GM12878 (cell line): ENCODE measurements around the gene ATP5PD. TPM values are rescaled to one million over a fixed set of nuclear protein-coding genes. Genes with fewer than 3 reads are reported as not detected.

Experiments used
- ATAC-seq: fragments of 200-7000 bp; cut with Tn5 transposase; 3 replicates; pipeline ENCODE4 v1.9.1; 2020; ENCODE audit warnings: mild to moderate bottlenecking, moderate library complexity
- BruUV-seq: library from RNA; stranded (reverse); fragments of 400-500 nt; replicated peaks from 2 replicates; lab custom pipeline; 2021; lab: Mats Ljungman, UMichigan
- CTCF ChIA-PET: fragments of 300-600 bp; sonication (Branson Sonifier 250); formaldehyde crosslinking; extraction: SDS; loops from one replicate; lab custom pipeline; 2021; ENCODE audit warnings: inconsistent platforms; lab: Yijun Ruan, JAX
- POLR2A ChIA-PET: fragments of 350-600 bp; formaldehyde crosslinking; extraction: SDS; loops from one replicate; lab custom pipeline; 2021; ENCODE audit warnings: inconsistent platforms; lab: Charles Lee
- RAD21 ChIA-PET: fragments of 300-600 bp; sonication (Branson Sonifier 250); formaldehyde crosslinking; loops from one replicate; lab custom pipeline; 2023; ENCODE audit warnings: antibody characterized with exemption; ENCODE audit not compliant: unreplicated experiment; lab: Charles Lee
- SMC1A ChIA-PET: fragments of 300-600 bp; sonication (Branson Sonifier 250); formaldehyde crosslinking; loops from one replicate; lab custom pipeline; 2023; ENCODE audit not compliant: unreplicated experiment, uncharacterized antibody; lab: Charles Lee
- DNase-seq: peaks from one replicate; pipeline ENCODE4 v3.0.0-alpha.2; 2011; ENCODE audit warnings: low read depth, low spot score
- FAIRE-seq: peaks from 3 replicates; lab custom pipeline; 2011; peaks lifted over from hg19 to GRCh38; lab: Jason Lieb, UNC
- H2AFZ ChIP-seq: 2 replicates; pipeline ENCODE4 v1.6.0; 2011; ENCODE audit warnings: low read depth, low read length, control low read depth; ENCODE audit not compliant: control insufficient read depth
- H3K27ac ChIP-seq: 2 replicates; pipeline ENCODE4 v1.5.1; 2011; ENCODE audit warnings: control low read depth; ENCODE audit not compliant: control insufficient read depth, insufficient read depth
- H3K27me3 ChIP-seq, 2 experiments: replicated peaks in 1 of 2; 2 replicates each; pipeline versions ENCODE4 v1.6.0 to v1.6.1; 2011; ENCODE audit warnings: low read length in 1 of 2; ENCODE audit not compliant: control insufficient read depth in 2 of 2, insufficient read depth in 2 of 2
- H3K36me3 ChIP-seq, 2 experiments: 2 replicates each; pipeline ENCODE4 v1.5.1; 2011; ENCODE audit warnings: low read length in 1 of 2; ENCODE audit not compliant: control insufficient read depth in 2 of 2, insufficient read depth in 2 of 2
- H3K4me1 ChIP-seq: 2 replicates; pipeline ENCODE4 v1.6.1; 2011; ENCODE audit warnings: mild to moderate bottlenecking, low read length, moderate library complexity, mixed read lengths; ENCODE audit not compliant: control insufficient read depth, insufficient read depth
- H3K4me2 ChIP-seq: 2 replicates; pipeline ENCODE4 v1.6.0; 2011; ENCODE audit warnings: control low read depth; ENCODE audit not compliant: control insufficient read depth, insufficient read depth
- H3K4me3 ChIP-seq: fragments of 200-600 bp; sonication (generic); 2 replicates; pipeline ENCODE4 v1.5.1; 2016
- H3K79me2 ChIP-seq: 2 replicates; pipeline ENCODE4 v1.6.0; 2011; ENCODE audit warnings: low read length; ENCODE audit not compliant: control insufficient read depth, insufficient read depth
- H3K9ac ChIP-seq: 2 replicates; pipeline ENCODE4 v1.8.0; 2011; ENCODE audit warnings: low read length, control low read depth, mixed read lengths; ENCODE audit not compliant: control insufficient read depth, insufficient read depth
- H3K9me3 ChIP-seq: replicated peaks from 3 replicates; pipeline ENCODE4 v1.5.1; 2011; ENCODE audit warnings: mild to moderate bottlenecking, low read length; ENCODE audit not compliant: control insufficient read depth, insufficient read depth
- H4K20me1 ChIP-seq: 2 replicates; pipeline ENCODE4 v1.6.0; 2011; ENCODE audit not compliant: control insufficient read depth, insufficient read depth
- BCL11A ChIP-seq: IDR thresholded peaks from 2 replicates; pipeline ENCODE4 v1.6.1; 2011; ENCODE audit warnings: low read depth, low read length
- CHD2 ChIP-seq: IDR thresholded peaks from 2 replicates; pipeline ENCODE4 v1.6.1; 2011; ENCODE audit warnings: low read depth, low read length, improper control_type of control experiment, borderline replicate concordance
- DPF2 ChIP-seq: fragments of 450-650 bp; IDR thresholded peaks from 2 replicates; pipeline ENCODE4 v1.6.1; 2017; ENCODE audit warnings: mild to moderate bottlenecking
- IKZF2 ChIP-seq, 2 experiments: fragments of 450-650 bp; IDR thresholded peaks; 2 replicates each; pipeline ENCODE4 v1.6.1; 2017; ENCODE audit warnings: mild to moderate bottlenecking in 2 of 2, moderate library complexity in 2 of 2
- NR2F1 ChIP-seq: fragments of 450-650 bp; conservative IDR thresholded peaks from 2 replicates; pipeline ENCODE4 v1.6.1; 2017; ENCODE audit warnings: mild to moderate bottlenecking
- PAX5 ChIP-seq: IDR thresholded peaks from 2 replicates; pipeline ENCODE4 v1.6.1; 2011; ENCODE audit warnings: low read depth, low read length, borderline replicate concordance
- SMARCA5 ChIP-seq: fragments of 450-650 bp; IDR thresholded peaks from 2 replicates; pipeline ENCODE4 v1.6.1; 2017; ENCODE audit warnings: mild to moderate bottlenecking
- SREBF2 ChIP-seq: IDR thresholded peaks from 2 replicates; pipeline ENCODE4 v1.6.1; 2012; ENCODE audit warnings: mild to moderate bottlenecking, low read length
- ZNF207 ChIP-seq: fragments of 450-650 bp; IDR thresholded peaks from 2 replicates; pipeline ENCODE4 v1.6.1; 2014; ENCODE audit warnings: antibody characterized with exemption, mild to moderate bottlenecking, borderline replicate concordance
- WGBS: methylation state at CpG from one replicate; pipeline ENCODE4 v1.1.6; 2016; ENCODE audit warnings: low lambda C conversion rate; ENCODE audit not compliant: insufficient replicate concordance, insufficient coverage; ENCODE audit errors: missing lambda C conversion rate; 5-methylcytosine and 5-hydroxymethylcytosine counted together
- in situ Hi-C: fragments of 300-500 bp; cut with MboI; formaldehyde crosslinking; loops from 9 replicates; pipeline ENCODE4 v1.14.3; 2018; ENCODE audit warnings: mixed read lengths
- intact Hi-C: fragments of 100-400 bp; cut with micrococcal nuclease; formaldehyde crosslinking; loops from one replicate; pipeline ENCODE4 v1.14.2; 2022; ENCODE audit not compliant: unreplicated experiment
- polyA plus RNA-seq, 11 experiments: library from polyadenylated mRNA; depleted of rRNA in 4 of 11; unstranded in 6 of 11; stranded (reverse) in 5 of 11; fragments of >200 nt; fragmentation: Nextera tagmentation in 4 of 11; fragmentation: Illumina TruSeq in 1 of 11; extraction: Ambion mirVana in 4 of 11; extraction: Trizol in 1 of 11; gene quantifications; 1 replicate in 1 of 11; 2 replicates in 10 of 11; pipeline versions ENCODE4 v1.2.1 to v1.2.3, GENCODE V29; 2011 to 2016; ENCODE audit warnings: inconsistent platforms in 2 of 11, missing spikeins in 2 of 11, low read depth in 1 of 11
- total RNA-seq, 4 experiments: library from RNA; depleted of rRNA in 3 of 4; stranded (reverse); fragments of >200 nt in 3 of 4; fragmentation: Illumina TruSeq in 1 of 4; extraction: Trizol in 1 of 4; gene quantifications; 2 replicates each; pipeline versions ENCODE4 v1.2.1 to v1.2.3, GENCODE V29; 2013 to 2021
- TF ChIP-seq, protein P1 (sequence below): IDR thresholded peaks from 2 replicates; pipeline ENCODE4 v1.6.1; 2011; ENCODE audit warnings: borderline replicate concordance, low read depth, mild to moderate bottlenecking, moderate library complexity, mixed read lengths, low read length; ENCODE audit not compliant: insufficient read depth; ENCODE audit errors: extremely low read length
- TF ChIP-seq, protein P2 (sequence below): IDR thresholded peaks from 2 replicates; pipeline ENCODE4 v1.6.1; 2012; ENCODE audit warnings: low read depth, low read length, improper control_type of control experiment
- TF ChIP-seq, protein P3 (sequence below): fragments of 450-650 bp; IDR thresholded peaks from 2 replicates; pipeline ENCODE4 v1.6.1; 2017; ENCODE audit warnings: low read depth, mild to moderate bottlenecking, moderate library complexity
- TF ChIP-seq, protein P4 (sequence below): fragments of 450-650 bp; formaldehyde crosslinking; IDR thresholded peaks from 2 replicates; pipeline ENCODE4 v1.4.0; 2022; ENCODE audit warnings: mild to moderate bottlenecking, moderate library complexity
- TF ChIP-seq, protein P5 (sequence below): IDR thresholded peaks from 2 replicates; pipeline ENCODE4 v1.6.1; 2012; ENCODE audit warnings: low read depth, low read length, improper control_type of control experiment

ATP5PD gene
- total and polyA plus RNA-seq, 10 of the 15 experiments (the other 5 are each of a cell fraction or from before 2014, with no cell fraction given) = 172 to 772 (median 321) TPM

DNA sequence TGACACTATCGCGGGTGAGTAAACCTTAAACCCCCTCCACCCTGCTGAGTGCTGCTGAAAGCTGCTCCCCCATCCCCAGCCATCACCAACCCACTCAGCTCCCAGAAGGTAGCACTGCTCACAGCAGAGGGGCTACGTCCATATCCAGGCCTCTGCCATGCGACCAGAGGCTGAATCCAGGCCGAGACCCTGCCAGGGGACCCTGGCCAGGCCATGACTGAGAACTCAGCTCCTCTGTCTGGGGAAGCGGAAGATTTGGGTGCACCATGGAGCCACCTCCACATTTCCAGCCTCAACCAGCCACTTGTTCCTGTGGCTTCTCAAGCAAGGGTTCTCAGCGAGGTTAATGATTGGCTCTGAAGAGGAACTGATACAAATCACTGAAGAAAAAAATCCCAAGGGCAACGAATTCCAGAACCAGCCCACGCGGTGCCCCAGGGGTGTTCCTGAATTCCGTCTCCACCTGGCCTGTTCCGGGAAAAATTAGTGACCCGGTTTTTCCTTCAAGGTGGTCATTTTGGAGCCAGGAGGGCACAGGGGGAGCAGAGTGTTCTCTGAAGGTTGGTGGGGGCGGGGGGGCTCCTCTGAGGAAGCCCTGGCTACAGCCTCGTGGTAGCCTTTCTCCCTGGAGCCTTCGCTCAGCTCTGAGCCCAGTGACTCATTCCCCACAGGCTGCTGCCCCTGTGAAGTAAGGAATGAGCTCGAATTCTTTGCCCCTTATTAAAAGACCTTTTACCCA lies 31.7 kb upstream of the ATP5PD start:
- in situ Hi-C loops = no loop called here
- ATAC-seq = peak; percentile 72
- SMC1A ChIA-PET = interaction anchor here (0.6 to 2.3 kb wide), 8 partner anchors 10 to 334 kb away, joined by 3 to 13 read pairs (median 3); partner anchors contain the start of gene SLC16A5
- H3K9me3 ChIP-seq = no peaks in the 10 kb centered on the region
- peak overlapping the region; percentile 79 for H3K9ac ChIP-seq
- H3K36me3 ChIP-seq = no peaks in the 10 kb centered on the region
- RAD21 ChIA-PET = interaction anchor here (0.7 to 2.2 kb wide), 15 partner anchors 9 to 219 kb away, joined by 3 to 13 read pairs (median 4); partner anchors contain the start of genes ARMC7, GGA3, NT5C and SLC16A5
- H3K4me3 ChIP-seq = peak overlapping the region; percentile 7; the same call in 1 of the 2 replicates
- peaks cover 30% of the 10 kb centered on the region for H3K4me1 ChIP-seq
- intact Hi-C loops = no loop called here
- no TSS peak for BruUV-seq
- POLR2A ChIA-PET = interaction anchor here (0.6 to 3.9 kb wide), 8 partner anchors 10 to 102 kb away, joined by 3 to 15 read pairs (median 4); partner anchors contain the start of genes ARMC7, JPT1 and SLC16A5
- H3K27me3 ChIP-seq = no peaks in the 10 kb centered on the region
- H3K79me2 ChIP-seq = no peaks in the 10 kb centered on the region
- peak; percentile 40 for DNase-seq
- H3K27ac ChIP-seq = peak overlapping the region; percentile 64
- H4K20me1 ChIP-seq = no peaks in the 10 kb centered on the region
- FAIRE-seq = no peak
- H3K4me2 ChIP-seq = peak overlapping the region; percentile 91
- CTCF ChIA-PET = interaction anchor here (0.8 to 7.6 kb wide), 8 partner anchors 9 to 123 kb away, joined by 3 to 54 read pairs (median 4); partner anchors contain the start of gene NT5C
- WGBS = 29% methylated on average over 17 of the region's 17 CpGs
- peak overlapping the region; percentile 82 for H2AFZ ChIP-seq
- TF ChIP-seq NR2F1 = 0 out of 2 replicates have a peak, but pooled peaks have one; percentile 22
- TF ChIP-seq, protein P1, sequence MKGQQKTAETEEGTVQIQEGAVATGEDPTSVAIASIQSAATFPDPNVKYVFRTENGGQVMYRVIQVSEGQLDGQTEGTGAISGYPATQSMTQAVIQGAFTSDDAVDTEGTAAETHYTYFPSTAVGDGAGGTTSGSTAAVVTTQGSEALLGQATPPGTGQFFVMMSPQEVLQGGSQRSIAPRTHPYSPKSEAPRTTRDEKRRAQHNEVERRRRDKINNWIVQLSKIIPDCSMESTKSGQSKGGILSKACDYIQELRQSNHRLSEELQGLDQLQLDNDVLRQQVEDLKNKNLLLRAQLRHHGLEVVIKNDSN = no peak
- 0 out of 2 replicates have a peak, but pooled peaks have one; percentile 20 for TF ChIP-seq CHD2
- no peak; the same call in 1 of the 2 replicates for TF ChIP-seq ZNF207
- TF ChIP-seq PAX5 = no peak
- peak; percentile 71 for TF ChIP-seq DPF2
- TF ChIP-seq IKZF2 (IDR thresholded peaks at IDR 0.05) = peak; percentile 100
- TF ChIP-seq, protein P2, sequence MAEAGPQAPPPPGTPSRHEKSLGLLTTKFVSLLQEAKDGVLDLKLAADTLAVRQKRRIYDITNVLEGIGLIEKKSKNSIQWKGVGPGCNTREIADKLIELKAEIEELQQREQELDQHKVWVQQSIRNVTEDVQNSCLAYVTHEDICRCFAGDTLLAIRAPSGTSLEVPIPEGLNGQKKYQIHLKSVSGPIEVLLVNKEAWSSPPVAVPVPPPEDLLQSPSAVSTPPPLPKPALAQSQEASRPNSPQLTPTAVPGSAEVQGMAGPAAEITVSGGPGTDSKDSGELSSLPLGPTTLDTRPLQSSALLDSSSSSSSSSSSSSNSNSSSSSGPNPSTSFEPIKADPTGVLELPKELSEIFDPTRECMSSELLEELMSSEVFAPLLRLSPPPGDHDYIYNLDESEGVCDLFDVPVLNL = no peak
- TF ChIP-seq, protein P3, sequence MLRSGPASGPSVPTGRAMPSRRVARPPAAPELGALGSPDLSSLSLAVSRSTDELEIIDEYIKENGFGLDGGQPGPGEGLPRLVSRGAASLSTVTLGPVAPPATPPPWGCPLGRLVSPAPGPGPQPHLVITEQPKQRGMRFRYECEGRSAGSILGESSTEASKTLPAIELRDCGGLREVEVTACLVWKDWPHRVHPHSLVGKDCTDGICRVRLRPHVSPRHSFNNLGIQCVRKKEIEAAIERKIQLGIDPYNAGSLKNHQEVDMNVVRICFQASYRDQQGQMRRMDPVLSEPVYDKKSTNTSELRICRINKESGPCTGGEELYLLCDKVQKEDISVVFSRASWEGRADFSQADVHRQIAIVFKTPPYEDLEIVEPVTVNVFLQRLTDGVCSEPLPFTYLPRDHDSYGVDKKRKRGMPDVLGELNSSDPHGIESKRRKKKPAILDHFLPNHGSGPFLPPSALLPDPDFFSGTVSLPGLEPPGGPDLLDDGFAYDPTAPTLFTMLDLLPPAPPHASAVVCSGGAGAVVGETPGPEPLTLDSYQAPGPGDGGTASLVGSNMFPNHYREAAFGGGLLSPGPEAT = peak; percentile 98
- TF ChIP-seq, protein P4, sequence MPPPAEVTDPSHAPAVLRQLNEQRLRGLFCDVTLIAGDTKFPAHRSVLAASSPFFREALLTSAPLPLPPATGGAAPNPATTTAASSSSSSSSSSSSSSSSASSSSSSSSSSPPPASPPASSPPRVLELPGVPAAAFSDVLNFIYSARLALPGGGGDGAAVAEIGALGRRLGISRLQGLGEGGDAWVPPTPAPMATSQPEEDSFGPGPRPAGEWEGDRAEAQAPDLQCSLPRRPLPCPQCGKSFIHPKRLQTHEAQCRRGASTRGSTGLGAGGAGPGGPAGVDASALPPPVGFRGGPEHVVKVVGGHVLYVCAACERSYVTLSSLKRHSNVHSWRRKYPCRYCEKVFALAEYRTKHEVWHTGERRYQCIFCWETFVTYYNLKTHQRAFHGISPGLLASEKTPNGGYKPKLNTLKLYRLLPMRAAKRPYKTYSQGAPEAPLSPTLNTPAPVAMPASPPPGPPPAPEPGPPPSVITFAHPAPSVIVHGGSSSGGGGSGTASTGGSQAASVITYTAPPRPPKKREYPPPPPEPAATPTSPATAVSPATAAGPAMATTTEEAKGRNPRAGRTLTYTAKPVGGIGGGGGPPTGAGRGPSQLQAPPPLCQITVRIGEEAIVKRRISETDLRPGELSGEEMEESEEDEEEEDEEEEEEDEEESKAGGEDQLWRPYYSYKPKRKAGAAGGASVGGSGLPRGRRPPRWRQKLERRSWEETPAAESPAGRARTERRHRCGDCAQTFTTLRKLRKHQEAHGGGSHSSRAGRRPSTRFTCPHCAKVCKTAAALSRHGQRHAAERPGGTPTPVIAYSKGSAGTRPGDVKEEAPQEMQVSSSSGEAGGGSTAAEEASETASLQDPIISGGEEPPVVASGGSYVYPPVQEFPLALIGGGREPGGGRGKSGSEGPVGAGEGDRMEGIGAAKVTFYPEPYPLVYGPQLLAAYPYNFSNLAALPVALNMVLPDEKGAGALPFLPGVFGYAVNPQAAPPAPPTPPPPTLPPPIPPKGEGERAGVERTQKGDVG = no peak
- TF ChIP-seq BCL11A = 0 out of 2 replicates have a peak, but pooled peaks have one; percentile 12
- no peak for TF ChIP-seq SMARCA5
- TF ChIP-seq, protein P5, sequence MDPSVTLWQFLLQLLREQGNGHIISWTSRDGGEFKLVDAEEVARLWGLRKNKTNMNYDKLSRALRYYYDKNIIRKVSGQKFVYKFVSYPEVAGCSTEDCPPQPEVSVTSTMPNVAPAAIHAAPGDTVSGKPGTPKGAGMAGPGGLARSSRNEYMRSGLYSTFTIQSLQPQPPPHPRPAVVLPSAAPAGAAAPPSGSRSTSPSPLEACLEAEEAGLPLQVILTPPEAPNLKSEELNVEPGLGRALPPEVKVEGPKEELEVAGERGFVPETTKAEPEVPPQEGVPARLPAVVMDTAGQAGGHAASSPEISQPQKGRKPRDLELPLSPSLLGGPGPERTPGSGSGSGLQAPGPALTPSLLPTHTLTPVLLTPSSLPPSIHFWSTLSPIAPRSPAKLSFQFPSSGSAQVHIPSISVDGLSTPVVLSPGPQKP = no peak
- no peak for TF ChIP-seq SREBF2
